Stimulated activated CD4-positive, alpha-beta T cell treated with anti-CD3 and anti-CD28 coated beads, Interleukin-1b, Interleukin-23, amount 100 ng/mL, for 24 hours (primary cell): ENCODE results near the gene TSN.
"Not testable (repeated sequence)": the region's sequence is repeated elsewhere in the genome, so short reads cannot be mapped to it uniquely, and the experiment has no call there.

ENCODE experiments used
- DNase-seq, 4 experiments: peaks; one replicate each; pipeline ENCODE4 v3.0.0-alpha.2; 2020; ENCODE audit warnings: low read depth in 4 of 4, low spot score in 1 of 4

Gene TSN

GRCh38 chr2:121798617-121799016 is 43.2 kb downstream of the TSN start:
- no peak for DNase-seq

- no peak for DNase-seq
Measured at GRCh38 chr2:121801916-121802315, 46.5 kb downstream of the TSN start.

- no peak for DNase-seq
Measured at GRCh38 chr2:121803503-121803902, 48.1 kb downstream of the TSN start.

- no peak for DNase-seq
Measured at GRCh38 chr2:121804340-121804739, 48.9 kb downstream of the TSN start.

- DNase-seq, result no peak
Measured at GRCh38 chr2:121804997-121805765, 49.7 kb downstream of the TSN start.

GRCh38 chr2:121805766-121806143 is 50.3 kb downstream of the TSN start:
- no peak for DNase-seq

- DNase-seq, result not testable (repeated sequence)
Measured at GRCh38 chr2:121807771-121808170, 52.3 kb downstream of the TSN start.

GRCh38 chr2:121809607-121810006 is 54.2 kb downstream of the TSN start:
- no peak for DNase-seq

- no peak for DNase-seq
Measured at GRCh38 chr2:121810959-121811853, 55.8 kb downstream of the TSN start.

GRCh38 chr2:121813083-121813482 is 57.6 kb downstream of the TSN start:
- DNase-seq, result not testable (repeated sequence)

- DNase-seq, result no peak
Measured at GRCh38 chr2:121815216-121815615, 59.8 kb downstream of the TSN start.

- DNase-seq, result no peak
Measured at GRCh38 chr2:121816797-121817196, 61.3 kb downstream of the TSN start.

- not testable (repeated sequence) for DNase-seq
Measured at GRCh38 chr2:121817304-121817703, 61.9 kb downstream of the TSN start.
